Parathyroid adenoma (tissue), 2 donors: ENCODE measurements around the gene PSMF1.

Experiments used
- H2AFZ ChIP-seq: fragments of 300-600 bp; sonication (generic); one replicate; pipeline ENCODE4 v1.7.0; 2017; ENCODE audit warnings: antibody characterized with exemption, mild to moderate bottlenecking
- H3K27ac ChIP-seq: fragments of 300-600 bp; sonication (generic); one replicate; pipeline ENCODE4 v1.7.0; 2017
- H3K27me3 ChIP-seq: fragments of 300-600 bp; sonication (generic); one replicate; pipeline ENCODE4 v1.7.0; 2017; ENCODE audit warnings: low read length; ENCODE audit not compliant: control insufficient read depth, insufficient read depth
- H3K36me3 ChIP-seq: fragments of 300-600 bp; sonication (generic); one replicate; pipeline ENCODE4 v1.7.0; 2017; ENCODE audit warnings: low read length; ENCODE audit not compliant: control insufficient read depth, insufficient read depth
- H3K4me1 ChIP-seq: fragments of 300-600 bp; sonication (generic); one replicate; pipeline ENCODE4 v1.7.0; 2017; ENCODE audit warnings: control low read depth
- H3K4me2 ChIP-seq: fragments of 300-600 bp; sonication (generic); one replicate; pipeline ENCODE4 v1.7.0; 2017; ENCODE audit warnings: low read length
- H3K4me3 ChIP-seq: fragments of 300-600 bp; sonication (generic); one replicate; pipeline ENCODE4 v1.7.0; 2017; ENCODE audit warnings: low read depth, low read length
- H3K79me2 ChIP-seq: fragments of 300-600 bp; sonication (generic); one replicate; pipeline ENCODE4 v1.7.0; 2017; ENCODE audit warnings: control low read depth
- H3K9ac ChIP-seq: fragments of 300-600 bp; sonication (generic); one replicate; pipeline ENCODE4 v1.7.0; 2017; ENCODE audit warnings: mild to moderate bottlenecking
- H3K9me3 ChIP-seq: fragments of 300-600 bp; sonication (generic); one replicate; pipeline ENCODE4 v1.7.0; 2017; ENCODE audit warnings: low read length; ENCODE audit not compliant: control insufficient read depth
- CTCF ChIP-seq: fragments of 300-600 bp; sonication (generic); IDR thresholded peaks from one replicate; pipeline ENCODE4 v1.7.0; 2017; ENCODE audit warnings: antibody characterized with exemption, mild to moderate bottlenecking
- donor health status: primary hyperparathyroidism.

The PSMF1 gene

GRCh38 chr20:1083431-1084080 lies 34.8 kb upstream of the PSMF1 start:
- no peaks in the 10 kb centered on the region for H3K4me1 ChIP-seq
- H3K9ac ChIP-seq: no peak overlapping the region
- H3K4me2 ChIP-seq: no peak overlapping the region
- H3K4me3 ChIP-seq: no peak overlapping the region
- H3K27me3 ChIP-seq: no peaks in the 10 kb centered on the region
- no peak overlapping the region for H2AFZ ChIP-seq
- no peaks in the 10 kb centered on the region for H3K79me2 ChIP-seq
- no peak for TF ChIP-seq CTCF
- H3K9me3 ChIP-seq: no peaks in the 10 kb centered on the region
- no peaks in the 10 kb centered on the region for H3K36me3 ChIP-seq
- no peak overlapping the region for H3K27ac ChIP-seq

GRCh38 chr20:1085492-1086276 lies 32.7 kb upstream of the PSMF1 start:
- Histone ChIP-seq H3K9ac (no peak overlapping the region), H3K36me3 (no peaks in the 10 kb centered on the region), H3K27me3 (no peaks in the 10 kb centered on the region), H3K4me3 (no peak overlapping the region), H3K79me2 (no peaks in the 10 kb centered on the region), H2AFZ (no peak overlapping the region), H3K27ac (no peak overlapping the region), H3K4me2 (no peak overlapping the region), H3K9me3 (no peaks in the 10 kb centered on the region), H3K4me1 (no peaks in the 10 kb centered on the region)
- no peak for TF ChIP-seq CTCF

DNA sequence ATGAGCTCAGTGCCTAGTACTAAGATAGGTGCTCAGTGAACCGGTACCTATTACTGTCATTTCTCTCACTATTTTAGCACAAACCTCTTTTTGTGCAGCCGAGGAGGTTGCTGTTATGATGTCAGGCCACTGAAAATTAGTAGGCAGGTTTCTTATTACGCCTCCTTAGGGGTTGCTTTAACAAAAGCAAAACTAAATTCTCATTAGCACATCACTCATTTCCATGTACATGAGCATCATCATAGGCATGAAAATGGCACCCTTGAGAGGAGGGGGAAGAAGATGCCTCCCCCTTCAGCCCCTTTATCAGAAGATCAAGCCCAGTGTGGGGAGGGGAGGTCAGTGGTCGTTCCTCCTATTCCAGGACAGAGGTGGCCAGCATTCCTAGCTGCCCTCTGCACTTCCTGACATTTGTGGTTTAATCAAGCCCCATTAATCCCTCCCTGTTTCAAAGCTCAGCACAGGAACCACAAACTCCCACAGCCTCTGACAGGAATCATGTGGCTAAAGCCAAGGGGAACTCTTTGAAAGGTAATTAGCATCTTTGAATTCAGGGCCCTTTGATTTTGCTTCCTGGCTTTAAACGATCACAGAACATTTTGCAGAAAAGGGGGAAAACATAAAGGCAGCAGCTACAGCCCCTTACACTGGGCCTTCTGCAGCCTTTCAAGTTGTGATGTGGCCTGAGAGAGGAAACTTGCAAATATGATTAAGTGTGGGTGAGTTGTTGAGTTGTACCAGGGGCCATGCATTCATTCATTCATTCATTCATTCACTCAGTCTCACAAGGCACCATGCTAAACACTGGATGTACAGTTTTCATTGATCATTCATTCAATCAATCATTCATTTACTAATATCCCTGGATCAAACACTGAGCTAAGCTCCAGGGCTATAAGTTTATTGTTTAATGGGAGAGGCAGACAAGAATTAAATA lies 31.9 kb upstream of the PSMF1 start:
- no peak overlapping the region for H3K4me2 ChIP-seq
- no peak for TF ChIP-seq CTCF
- no peak overlapping the region for H2AFZ ChIP-seq
- no peak overlapping the region for H3K4me3 ChIP-seq
- no peaks in the 10 kb centered on the region for H3K79me2 ChIP-seq
- no peaks in the 10 kb centered on the region for H3K27me3 ChIP-seq
- H3K9ac ChIP-seq: no peak overlapping the region
- H3K4me1 ChIP-seq: no peaks in the 10 kb centered on the region
- H3K36me3 ChIP-seq: no peaks in the 10 kb centered on the region
- no peak overlapping the region for H3K27ac ChIP-seq
- no peaks in the 10 kb centered on the region for H3K9me3 ChIP-seq

GRCh38 chr20:1087311-1087905 lies 31.0 kb upstream of the PSMF1 start:
- Histone ChIP-seq H3K36me3 (no peaks in the 10 kb centered on the region), H3K79me2 (no peaks in the 10 kb centered on the region), H3K4me1 (no peaks in the 10 kb centered on the region), H3K9ac (no peak overlapping the region), H3K27ac (no peak overlapping the region), H3K4me3 (no peak overlapping the region), H3K9me3 (no peaks in the 10 kb centered on the region), H3K27me3 (no peaks in the 10 kb centered on the region), H2AFZ (no peak overlapping the region), H3K4me2 (no peak overlapping the region)
- no peak for TF ChIP-seq CTCF
